ENCODE measurements around the gene ASRGL1. TPM values are rescaled to one million over a fixed set of nuclear protein-coding genes. Genes with fewer than 3 reads are reported as not detected.

The ASRGL1 gene
- total RNA-seq, 4 donors from 2014 or later = 0.66 to 7.6 (median 4.4) TPM; not detected in 1

DNA sequence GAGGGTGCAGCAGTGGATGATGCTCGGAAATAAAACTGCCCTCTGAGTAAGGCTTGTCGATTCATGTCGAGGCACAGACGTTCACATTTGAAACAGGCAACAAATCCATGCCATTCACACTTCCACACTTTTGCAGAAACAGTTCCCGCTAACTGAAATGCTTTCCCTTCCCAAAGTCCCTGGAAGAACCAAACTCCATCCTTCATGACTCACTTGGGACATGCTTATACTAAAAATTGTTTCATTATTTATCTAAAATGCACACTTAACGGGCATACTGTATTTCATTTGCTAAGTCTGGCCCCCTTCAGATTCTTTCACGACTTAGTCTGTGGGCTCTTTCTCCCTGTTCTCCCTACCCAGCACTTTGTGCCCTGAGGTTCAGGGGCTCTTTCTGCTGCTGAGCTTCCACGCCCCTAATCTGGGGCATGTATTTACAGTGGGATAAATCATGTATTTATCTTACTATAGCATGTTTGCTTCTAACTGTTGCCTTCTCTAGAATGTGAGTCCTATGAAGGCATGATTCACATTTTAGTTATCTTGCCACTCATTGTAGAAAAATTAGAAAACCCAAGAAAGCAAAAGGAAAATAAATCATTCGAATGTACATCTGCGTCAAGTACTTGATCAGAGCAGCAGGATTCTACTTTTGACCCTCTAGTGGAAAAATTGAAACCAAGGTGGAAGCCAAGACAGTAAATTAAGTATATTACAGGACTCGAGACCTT is 94.1 kb downstream of the ASRGL1 start:
- 26 to 46% methylated on average over 10 to 11 of the region's 11 CpGs for WGBS, 2 donors
- Histone ChIP-seq H3K4me1 (peaks cover 5 to 79% (median 31%) of the 10 kb centered on the region in 3 donors), H3K27ac (peak overlapping the region in 3 of 4 donors; percentile 4 to 58 (median 16)), H3K36me3 (no peaks in the 10 kb centered on the region), H3K4me3 (no peak overlapping the region), H3K9me3 (no peaks in the 10 kb centered on the region), H3K27me3 (no peaks in the 10 kb centered on the region)
- no peak for TF ChIP-seq POLR2A (IDR thresholded peaks at IDR 0.05)
- TF ChIP-seq, protein P1, sequence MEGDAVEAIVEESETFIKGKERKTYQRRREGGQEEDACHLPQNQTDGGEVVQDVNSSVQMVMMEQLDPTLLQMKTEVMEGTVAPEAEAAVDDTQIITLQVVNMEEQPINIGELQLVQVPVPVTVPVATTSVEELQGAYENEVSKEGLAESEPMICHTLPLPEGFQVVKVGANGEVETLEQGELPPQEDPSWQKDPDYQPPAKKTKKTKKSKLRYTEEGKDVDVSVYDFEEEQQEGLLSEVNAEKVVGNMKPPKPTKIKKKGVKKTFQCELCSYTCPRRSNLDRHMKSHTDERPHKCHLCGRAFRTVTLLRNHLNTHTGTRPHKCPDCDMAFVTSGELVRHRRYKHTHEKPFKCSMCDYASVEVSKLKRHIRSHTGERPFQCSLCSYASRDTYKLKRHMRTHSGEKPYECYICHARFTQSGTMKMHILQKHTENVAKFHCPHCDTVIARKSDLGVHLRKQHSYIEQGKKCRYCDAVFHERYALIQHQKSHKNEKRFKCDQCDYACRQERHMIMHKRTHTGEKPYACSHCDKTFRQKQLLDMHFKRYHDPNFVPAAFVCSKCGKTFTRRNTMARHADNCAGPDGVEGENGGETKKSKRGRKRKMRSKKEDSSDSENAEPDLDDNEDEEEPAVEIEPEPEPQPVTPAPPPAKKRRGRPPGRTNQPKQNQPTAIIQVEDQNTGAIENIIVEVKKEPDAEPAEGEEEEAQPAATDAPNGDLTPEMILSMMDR (IDR thresholded peaks at IDR 0.05) = no peak
- intact Hi-C loops (cut with DNase I) = no loop called here
- DNase-seq = no peak

DNA sequence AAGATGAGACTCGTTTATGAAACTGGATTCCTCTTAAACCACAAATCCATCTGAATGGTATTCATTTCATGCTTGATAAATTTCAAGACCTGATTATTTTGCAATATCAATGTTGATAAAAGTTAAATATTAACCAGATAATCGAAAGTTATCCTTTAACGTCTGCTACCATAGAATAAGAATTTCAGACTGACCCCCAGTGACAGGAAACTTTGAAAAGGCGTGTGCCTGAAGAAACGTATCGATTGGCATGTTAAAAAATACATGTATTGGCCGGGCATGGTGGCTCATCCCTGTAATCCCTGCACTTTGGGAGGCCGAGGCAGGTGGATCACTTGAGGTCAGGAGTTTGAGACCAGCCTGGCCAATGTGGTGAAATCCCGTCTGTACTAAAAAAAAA is 95.4 kb downstream of the ASRGL1 start:
- Histone ChIP-seq H3K27ac (peak overlapping the region in 2 of 4 donors; percentile 69 to 82), H3K4me3 (no peak overlapping the region), H3K4me1 (peaks cover 2 to 69% (median 28%) of the 10 kb centered on the region in 3 donors), H3K27me3 (no peaks in the 10 kb centered on the region), H3K9me3 (no peaks in the 10 kb centered on the region), H3K36me3 (no peaks in the 10 kb centered on the region)
- DNase-seq = no peak
- 75 to 88% methylated on average over 7 to 8 of the region's 9 CpGs for WGBS, 2 donors
- intact Hi-C loops (cut with DNase I) = no loop called here
- TF ChIP-seq POLR2A (IDR thresholded peaks at IDR 0.05) = no peak
- TF ChIP-seq, protein P1 (IDR thresholded peaks at IDR 0.05) = no peak

DNA sequence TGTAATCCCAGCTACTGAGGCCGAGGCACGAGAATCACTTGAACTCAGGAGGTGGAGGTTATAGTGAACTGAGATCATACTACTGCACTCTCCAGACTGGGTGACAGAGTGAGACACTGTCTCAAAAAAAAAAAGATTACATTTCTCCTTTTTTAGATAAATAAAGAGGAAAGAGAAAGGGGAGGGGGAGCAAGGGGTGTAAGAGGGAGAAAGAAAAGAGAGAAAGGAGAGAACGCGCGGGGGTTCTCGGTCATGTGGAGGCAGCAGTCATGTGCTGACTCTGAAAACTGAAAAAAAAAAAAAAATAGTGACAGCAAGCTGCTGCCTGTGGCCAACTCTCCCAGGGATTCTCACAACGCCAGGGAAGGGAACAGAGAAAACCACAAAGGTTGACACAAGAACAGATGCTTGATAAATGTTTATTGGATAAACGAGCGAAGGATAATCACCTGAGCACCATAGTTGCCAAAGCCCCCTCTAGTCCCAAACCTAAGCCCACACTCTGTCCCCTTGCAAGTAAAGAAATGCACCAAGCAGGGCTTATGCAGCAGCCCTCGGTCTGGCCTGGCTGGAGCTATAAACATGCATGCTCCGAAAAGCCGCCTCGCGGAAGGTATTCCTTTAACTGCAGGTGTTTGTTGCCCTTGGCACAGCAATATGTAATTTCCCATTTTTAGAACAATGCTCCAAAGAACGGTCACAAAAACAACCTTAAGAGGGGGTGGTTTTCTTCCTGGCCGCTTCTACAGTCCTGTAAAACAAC is 96.1 kb downstream of the ASRGL1 start:
- peaks cover 0 to 63% (median 22%) of the 10 kb centered on the region in 3 donors for H3K4me1 ChIP-seq
- no peaks in the 10 kb centered on the region for H3K9me3 ChIP-seq
- intact Hi-C loops (cut with DNase I) = no loop called here
- TF ChIP-seq, protein P1 (IDR thresholded peaks at IDR 0.05) = no peak
- no peak for TF ChIP-seq POLR2A (IDR thresholded peaks at IDR 0.05)
- H3K36me3 ChIP-seq = no peaks in the 10 kb centered on the region
- H3K27me3 ChIP-seq = no peaks in the 10 kb centered on the region
- WGBS, 2 donors = 57 to 58% methylated on average over 16 of the region's 16 CpGs
- peak overlapping the region in 1 of 4 donors; percentile 21 for H3K4me3 ChIP-seq
- no peak for DNase-seq
- H3K27ac ChIP-seq = peak overlapping the region in 3 of 4 donors; percentile 69 to 82 (median 78)

DNA sequence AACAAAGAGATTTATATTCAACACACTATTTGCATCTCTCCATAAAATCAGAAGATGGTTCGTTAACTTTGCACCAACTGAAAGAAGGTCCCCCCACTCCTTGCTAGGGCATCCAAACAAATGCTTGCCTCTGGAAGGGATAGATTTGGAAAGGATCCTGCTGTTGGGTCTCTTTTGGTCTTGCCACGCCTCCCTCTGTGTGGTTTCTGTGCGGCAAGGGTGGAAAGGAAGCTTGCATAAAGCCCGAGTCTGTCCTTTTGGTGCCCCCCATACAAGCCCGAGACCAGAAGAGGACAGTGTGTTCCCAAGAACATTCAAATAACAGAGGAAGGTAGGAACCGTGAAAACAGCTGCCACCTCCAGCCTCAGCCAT is 96.6 kb downstream of the ASRGL1 start:
- Histone ChIP-seq H3K36me3 (no peaks in the 10 kb centered on the region), H3K27me3 (no peaks in the 10 kb centered on the region), H3K4me1 (peaks cover 0 to 63% (median 22%) of the 10 kb centered on the region in 3 donors), H3K27ac (peak overlapping the region; percentile 2 to 82 (median 74)), H3K9me3 (no peaks in the 10 kb centered on the region), H3K4me3 (peak overlapping the region in 1 of 4 donors; percentile 21)
- no peak for DNase-seq
- WGBS, 2 donors = 46 to 58% methylated on average over 6 of the region's 6 CpGs
- TF ChIP-seq, protein P1 (IDR thresholded peaks at IDR 0.05) = no peak
- TF ChIP-seq POLR2A (IDR thresholded peaks at IDR 0.05) = no peak
- intact Hi-C loops (cut with DNase I) = no loop called here
